ENCODE measurements around the gene RPH3AL. TPM values are rescaled to one million over a fixed set of nuclear protein-coding genes. Genes with fewer than 3 reads are reported as not detected.

The RPH3AL gene
- polyA plus RNA-seq, 1 donor from 2014 or later = 0.87 TPM

DNA sequence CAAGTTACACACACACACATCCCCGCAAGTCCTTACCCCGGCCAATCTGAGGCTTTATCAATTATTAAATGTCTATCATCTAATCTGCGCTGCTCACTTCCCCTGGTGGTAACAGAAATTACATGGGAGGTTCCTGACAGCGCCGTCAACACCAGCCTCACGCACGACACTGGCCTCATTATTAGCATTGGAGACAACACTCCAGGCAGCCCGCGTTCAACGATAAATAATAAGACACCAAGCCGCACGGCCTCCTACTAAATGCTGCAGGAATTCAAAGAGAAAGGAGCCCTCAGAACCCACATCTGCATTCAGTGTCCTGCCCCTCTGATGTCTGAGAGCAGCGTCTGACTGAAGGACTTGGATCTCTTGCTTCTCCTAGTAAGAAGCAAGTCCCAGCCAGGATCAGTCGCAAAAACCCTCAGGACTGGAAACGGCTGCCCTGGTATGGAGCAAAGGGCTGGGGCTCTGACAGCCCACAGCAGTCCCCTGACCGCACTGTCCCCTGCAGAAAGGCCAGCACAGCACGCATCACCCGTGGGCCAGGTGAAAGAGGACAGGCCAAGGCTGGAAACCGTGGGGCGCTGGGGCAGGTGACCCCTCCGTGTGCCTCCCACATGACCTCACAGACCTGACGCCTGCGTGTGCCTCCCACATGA lies 7.6 kb upstream of the RPH3AL start (continued):
- TF ChIP-seq REST (IDR thresholded peaks at IDR 0.05; ENCODE audit: borderline replicate concordance) (peak; percentile 13), EP300 (conservative IDR thresholded peaks at IDR 0.05; ENCODE audit: poor library complexity, severe bottlenecking) (peak; percentile 37), RAD21 (conservative IDR thresholded peaks at IDR 0.05) (peak; percentile 36)

GRCh38 chr17:358491-359151 lies 6.0 kb upstream of the RPH3AL start:
- no peaks in the 10 kb centered on the region for H3K9me2 ChIP-seq (ENCODE audit: insufficient read depth, low read length)
- no peaks in the 10 kb centered on the region for H3K36me3 ChIP-seq (ENCODE audit: insufficient read depth, low read length)
- peaks cover 5% of the 10 kb centered on the region for H3F3A ChIP-seq (ENCODE audit: insufficient read depth, low read length, poor library complexity, severe bottlenecking)
- no peaks in the 10 kb centered on the region for H3K27me3 ChIP-seq (ENCODE audit: insufficient read depth, low read depth, low read length)
- peak overlapping the region; percentile 12 for H3K9ac ChIP-seq (ENCODE audit: low read length)
- H3K4me3 ChIP-seq (ENCODE audit: low read length) = no peak overlapping the region
- no peak overlapping the region for H3K4me2 ChIP-seq (ENCODE audit: low read length)
- peak overlapping the region; percentile 74 for H3K27ac ChIP-seq (ENCODE audit: low read length)
- TF ChIP-seq, protein P1, sequence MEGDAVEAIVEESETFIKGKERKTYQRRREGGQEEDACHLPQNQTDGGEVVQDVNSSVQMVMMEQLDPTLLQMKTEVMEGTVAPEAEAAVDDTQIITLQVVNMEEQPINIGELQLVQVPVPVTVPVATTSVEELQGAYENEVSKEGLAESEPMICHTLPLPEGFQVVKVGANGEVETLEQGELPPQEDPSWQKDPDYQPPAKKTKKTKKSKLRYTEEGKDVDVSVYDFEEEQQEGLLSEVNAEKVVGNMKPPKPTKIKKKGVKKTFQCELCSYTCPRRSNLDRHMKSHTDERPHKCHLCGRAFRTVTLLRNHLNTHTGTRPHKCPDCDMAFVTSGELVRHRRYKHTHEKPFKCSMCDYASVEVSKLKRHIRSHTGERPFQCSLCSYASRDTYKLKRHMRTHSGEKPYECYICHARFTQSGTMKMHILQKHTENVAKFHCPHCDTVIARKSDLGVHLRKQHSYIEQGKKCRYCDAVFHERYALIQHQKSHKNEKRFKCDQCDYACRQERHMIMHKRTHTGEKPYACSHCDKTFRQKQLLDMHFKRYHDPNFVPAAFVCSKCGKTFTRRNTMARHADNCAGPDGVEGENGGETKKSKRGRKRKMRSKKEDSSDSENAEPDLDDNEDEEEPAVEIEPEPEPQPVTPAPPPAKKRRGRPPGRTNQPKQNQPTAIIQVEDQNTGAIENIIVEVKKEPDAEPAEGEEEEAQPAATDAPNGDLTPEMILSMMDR (IDR thresholded peaks at IDR 0.05; ENCODE audit: poor library complexity, severe bottlenecking) = no peak
- H3K9me3 ChIP-seq (ENCODE audit: low read length) = no peaks in the 10 kb centered on the region
- no peaks in the 10 kb centered on the region for H4K20me1 ChIP-seq (ENCODE audit: insufficient read depth)
- H2AFZ ChIP-seq (ENCODE audit: low read depth, low read length) = no peak overlapping the region
- no peaks in the 10 kb centered on the region for H3K79me2 ChIP-seq (replicated peaks; ENCODE audit: insufficient read depth, low read length)

GRCh38 chr17:357644-358043 lies 5.0 kb upstream of the RPH3AL start:
- Histone ChIP-seq H3K9ac (ENCODE audit: low read length) (peak overlapping the region; percentile 26), H3K27me3 (ENCODE audit: insufficient read depth, low read depth, low read length) (no peaks in the 10 kb centered on the region), H3F3A (ENCODE audit: insufficient read depth, low read length, poor library complexity, severe bottlenecking) (peaks cover 5% of the 10 kb centered on the region), H3K9me3 (ENCODE audit: low read length) (no peaks in the 10 kb centered on the region), H4K20me1 (ENCODE audit: insufficient read depth) (no peaks in the 10 kb centered on the region), H3K9me2 (ENCODE audit: insufficient read depth, low read length) (no peaks in the 10 kb centered on the region), H3K27ac (ENCODE audit: low read length) (no peak overlapping the region), H3K79me2 (replicated peaks; ENCODE audit: insufficient read depth, low read length) (no peaks in the 10 kb centered on the region), H3K4me2 (ENCODE audit: low read length) (no peak overlapping the region), H2AFZ (ENCODE audit: low read depth, low read length) (no peak overlapping the region), H3K4me3 (ENCODE audit: low read length) (no peak overlapping the region), H3K36me3 (ENCODE audit: insufficient read depth, low read length) (no peaks in the 10 kb centered on the region)
- no peak for TF ChIP-seq EP300 (conservative IDR thresholded peaks at IDR 0.05; ENCODE audit: poor library complexity, severe bottlenecking)
- TF ChIP-seq, protein P1 (IDR thresholded peaks at IDR 0.05; ENCODE audit: poor library complexity, severe bottlenecking) = no peak
- no peak for TF ChIP-seq REST (IDR thresholded peaks at IDR 0.05; ENCODE audit: borderline replicate concordance)
- no peak for TF ChIP-seq MXI1 (conservative IDR thresholded peaks at IDR 0.05; ENCODE audit: poor library complexity, severe bottlenecking)
- no peak for TF ChIP-seq RAD21 (conservative IDR thresholded peaks at IDR 0.05)
- TF ChIP-seq TAF1 (IDR thresholded peaks at IDR 0.05; ENCODE audit: low read depth) = no peak
- no peak for TF ChIP-seq SMC3 (conservative IDR thresholded peaks at IDR 0.05; ENCODE audit: poor library complexity)
- no peak for TF ChIP-seq EZH2 (IDR thresholded peaks at IDR 0.05; ENCODE audit: borderline replicate concordance, insufficient read depth, low read length, poor library complexity, severe bottlenecking)
- TF ChIP-seq POLR2AphosphoS5 (IDR thresholded peaks at IDR 0.05) = no peak

All from neural cell (in vitro differentiated cells).